SIG-M5 treated with dmso at 0.1 percent for 504 hours (cell line): ENCODE results near the gene DKKL1.
A peak's percentile ranks its signal among the peaks of the same experiment; 100 is the strongest.

Source experiments
- DNase-seq: peaks from one replicate; lab custom pipeline; 2025; ENCODE audit not compliant: unreplicated experiment; lab: John Stamatoyannopoulos, UW

DKKL1 gene

DNA sequence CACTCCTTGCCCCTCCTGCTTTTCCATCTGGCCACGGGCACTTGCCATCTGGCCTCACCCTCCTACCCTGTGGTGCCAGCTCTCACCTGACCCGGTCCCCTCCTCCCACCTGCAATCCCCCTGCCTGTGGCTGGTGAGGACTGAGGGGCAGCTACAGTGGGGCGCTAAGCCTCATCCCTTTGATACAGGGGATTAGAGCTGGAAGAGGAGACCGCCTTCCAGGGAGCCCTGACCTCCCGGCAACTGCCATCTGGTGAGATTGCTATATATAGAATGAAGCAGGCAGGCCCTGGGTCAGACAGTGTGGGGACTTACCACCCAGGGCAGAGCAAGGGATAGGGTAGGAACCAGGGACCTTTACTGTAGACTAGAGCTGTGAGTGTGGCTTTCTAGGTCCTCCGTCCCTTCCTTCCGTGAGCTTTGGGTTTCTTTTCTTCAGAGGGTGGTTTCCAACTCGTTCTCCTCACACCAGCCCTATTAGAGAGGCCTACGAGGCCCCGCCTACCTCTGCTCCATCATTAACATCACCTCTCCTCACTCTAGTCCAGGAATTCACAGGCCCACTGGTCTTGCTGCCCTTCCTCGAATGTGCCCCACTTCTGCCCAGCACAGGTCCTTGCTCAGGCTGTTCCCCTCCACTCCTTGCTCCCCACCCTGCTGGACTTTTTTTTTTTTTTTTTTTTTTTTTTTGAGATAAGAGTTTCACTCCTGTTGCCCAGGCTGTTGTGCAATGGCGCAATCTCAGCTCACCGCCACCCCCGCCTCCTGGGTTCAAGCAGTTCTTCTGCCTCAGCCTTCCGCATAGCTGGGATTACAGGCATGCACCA is 32.1 kb downstream of the DKKL1 start:
- no peak for DNase-seq

- DNase-seq = no peak
These were observed 33.2 kb downstream of the DKKL1 start for GRCh38 chr19:49396738-49397505.

DNA sequence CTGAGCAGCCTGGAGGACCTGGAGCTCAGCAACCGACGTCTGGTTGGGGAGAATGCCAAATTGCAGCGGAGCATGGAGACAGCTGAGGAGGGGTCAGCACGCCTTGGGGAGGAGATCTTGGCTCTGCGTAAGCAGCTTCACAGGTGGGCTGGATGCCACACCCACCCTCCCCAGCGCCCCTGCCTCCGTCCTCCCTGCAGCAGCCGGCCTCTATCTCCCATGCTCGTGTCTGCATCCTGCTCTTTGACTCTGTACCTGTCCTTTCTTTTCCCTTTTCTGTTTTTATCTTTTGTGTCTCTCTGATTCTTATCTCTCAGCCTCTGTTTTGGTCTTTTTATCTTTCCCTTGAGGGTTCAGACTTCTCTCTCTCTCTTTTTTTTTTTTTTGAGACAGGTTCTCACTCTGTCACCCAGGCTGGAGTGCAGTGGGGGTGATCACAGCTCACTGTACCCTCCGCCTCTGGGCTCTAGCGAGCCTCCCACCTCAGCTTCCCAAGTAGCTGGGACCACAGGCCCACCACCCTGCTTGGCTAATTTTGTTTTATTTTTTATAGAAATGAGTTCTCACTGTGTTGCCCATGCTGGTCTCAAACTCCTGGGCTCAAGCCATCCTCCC is 34.4 kb downstream of the DKKL1 start:
- no peak for DNase-seq

- no peak for DNase-seq
These were observed 35.3 kb downstream of the DKKL1 start for GRCh38 chr19:49398931-49399330.

GRCh38 chr19:49400029-49400428 is 36.4 kb downstream of the DKKL1 start:
- no peak for DNase-seq

DNA sequence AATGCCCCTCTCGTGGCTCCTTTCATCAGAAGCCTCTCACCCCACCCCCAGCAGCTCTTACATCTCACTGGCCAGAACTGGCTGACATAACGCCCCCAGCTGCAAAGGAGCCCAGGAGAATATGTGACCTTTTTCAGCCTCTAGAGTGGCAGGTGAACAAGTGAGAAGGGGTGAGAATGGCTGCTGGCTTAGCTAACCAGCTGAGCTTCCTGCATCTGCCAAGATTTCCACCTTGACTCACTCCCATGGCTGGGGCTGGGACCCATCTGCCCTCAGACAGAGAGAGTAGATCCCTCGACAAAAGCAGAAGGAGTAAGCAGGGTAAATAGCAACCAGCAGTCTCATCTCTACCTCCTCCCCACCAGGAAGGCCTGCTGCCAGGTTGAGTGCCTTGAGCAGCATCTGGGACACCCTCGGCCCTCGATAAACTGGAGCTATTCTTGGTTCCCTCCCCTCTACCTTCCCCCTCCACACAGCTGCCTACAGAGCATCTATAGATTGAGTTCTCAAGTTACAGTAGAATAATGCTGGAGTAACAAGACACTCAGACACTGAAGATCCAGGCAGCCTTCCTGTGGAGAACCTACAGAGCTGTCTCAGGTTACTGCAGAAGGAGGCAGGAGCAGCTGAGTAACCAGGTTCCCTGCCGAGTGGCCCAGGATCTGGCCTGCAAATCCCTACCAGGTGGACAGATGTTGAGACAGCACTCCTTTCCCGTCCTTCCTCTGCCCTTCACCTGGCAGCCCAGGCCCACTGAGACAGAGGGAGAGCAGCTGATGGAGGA is 39.9 kb downstream of the DKKL1 start:
- DNase-seq = no peak

DNA sequence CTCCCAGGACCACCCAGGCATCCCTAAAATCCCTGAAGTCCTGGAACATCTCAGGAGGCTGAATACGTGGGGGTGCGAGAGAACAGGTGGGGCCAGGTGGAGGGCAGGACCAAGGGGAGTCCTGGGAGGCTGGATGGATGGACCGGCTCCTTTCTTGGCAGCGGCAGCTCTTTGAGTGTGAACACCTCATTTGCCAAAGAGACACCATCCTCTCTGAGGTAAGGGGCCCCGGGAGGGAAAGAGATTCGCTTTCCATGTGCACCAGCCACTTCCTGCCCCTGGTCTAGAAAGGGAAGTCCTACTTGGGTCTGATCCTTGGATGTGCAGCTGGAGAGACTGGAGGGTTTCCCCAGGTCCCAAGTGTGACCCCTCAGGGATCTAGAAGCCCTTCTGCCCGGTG is 43.4 kb downstream of the DKKL1 start:
- DNase-seq = no peak

- no peak for DNase-seq
These were observed 43.9 kb downstream of the DKKL1 start for GRCh38 chr19:49407482-49408015.

DNA sequence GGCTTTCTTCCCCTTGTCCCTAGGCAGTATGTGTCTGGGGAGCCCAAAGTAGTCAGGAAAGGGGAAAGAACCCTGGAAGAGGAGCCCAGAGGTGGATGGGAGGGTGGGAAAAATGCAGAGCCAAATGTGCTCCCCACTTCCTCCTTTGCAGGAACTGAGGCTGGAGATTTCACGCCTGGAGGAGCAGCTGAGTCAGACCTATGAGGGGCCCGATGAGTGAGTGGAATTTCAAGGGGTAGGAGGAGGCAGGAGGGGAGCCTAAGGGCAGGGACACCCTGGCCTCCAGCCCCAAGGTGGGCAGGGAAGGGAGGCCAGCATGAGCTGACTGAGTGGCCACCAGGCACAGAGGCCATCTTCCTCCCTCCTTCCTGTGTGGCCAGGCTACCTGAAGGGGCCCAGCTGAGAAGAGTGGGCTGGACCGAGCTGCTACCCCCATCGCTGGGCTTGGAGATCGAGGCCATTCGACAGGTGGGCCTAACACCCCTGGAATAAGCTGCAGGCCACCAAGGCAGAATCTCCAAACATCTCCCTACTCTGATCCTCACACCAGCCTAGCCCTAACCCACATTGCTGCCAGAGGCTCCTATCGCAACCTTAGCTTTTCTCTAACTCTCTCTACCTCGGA is 45.3 kb downstream of the DKKL1 start:
- DNase-seq = no peak

GRCh38 chr19:49409441-49410029 is 45.9 kb downstream of the DKKL1 start:
- DNase-seq = peak; percentile 56

GRCh38 chr19:49411681-49412326 is 48.1 kb downstream of the DKKL1 start:
- no peak for DNase-seq

- no peak for DNase-seq
These were observed 49.7 kb downstream of the DKKL1 start for GRCh38 chr19:49413348-49413747.

GRCh38 chr19:49414256-49414655 is 50.6 kb downstream of the DKKL1 start:
- DNase-seq = no peak

DNA sequence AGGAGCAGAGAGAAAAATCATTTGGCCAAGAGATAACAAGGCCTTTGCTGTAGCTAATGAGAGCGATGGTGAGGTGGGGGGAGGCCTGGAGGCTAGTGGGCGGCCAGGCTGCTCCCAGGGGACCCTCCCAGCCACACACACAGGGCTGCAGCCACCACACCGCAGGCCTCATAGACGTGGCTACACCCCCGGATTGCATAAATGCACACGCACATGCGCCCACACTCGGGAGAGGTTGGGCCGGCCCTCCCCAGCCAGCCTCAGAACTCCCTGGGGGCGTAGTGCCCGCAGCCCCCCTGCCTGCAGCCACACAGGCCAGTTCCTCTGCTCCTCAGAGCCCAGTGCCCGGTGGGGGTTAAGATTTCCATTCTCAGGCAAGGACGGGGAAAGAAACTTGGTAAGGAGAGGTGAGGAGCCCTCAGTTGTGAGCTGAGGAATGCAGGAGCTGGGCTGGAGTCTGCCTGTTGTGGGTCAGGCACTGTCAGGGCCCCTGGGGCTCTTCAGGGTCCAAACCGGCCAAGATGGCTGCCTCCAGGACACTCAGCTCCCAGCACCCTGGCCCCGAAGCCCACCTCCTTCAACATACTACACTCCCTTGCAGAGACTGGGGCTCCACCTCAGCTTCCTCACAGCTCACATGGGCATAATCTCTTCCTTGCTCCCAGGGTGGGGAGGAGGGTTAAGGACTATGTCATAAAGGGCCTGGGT is 51.6 kb downstream of the DKKL1 start:
- no peak for DNase-seq

- no peak for DNase-seq
These were observed 52.1 kb downstream of the DKKL1 start for GRCh38 chr19:49415810-49416200.

DNA sequence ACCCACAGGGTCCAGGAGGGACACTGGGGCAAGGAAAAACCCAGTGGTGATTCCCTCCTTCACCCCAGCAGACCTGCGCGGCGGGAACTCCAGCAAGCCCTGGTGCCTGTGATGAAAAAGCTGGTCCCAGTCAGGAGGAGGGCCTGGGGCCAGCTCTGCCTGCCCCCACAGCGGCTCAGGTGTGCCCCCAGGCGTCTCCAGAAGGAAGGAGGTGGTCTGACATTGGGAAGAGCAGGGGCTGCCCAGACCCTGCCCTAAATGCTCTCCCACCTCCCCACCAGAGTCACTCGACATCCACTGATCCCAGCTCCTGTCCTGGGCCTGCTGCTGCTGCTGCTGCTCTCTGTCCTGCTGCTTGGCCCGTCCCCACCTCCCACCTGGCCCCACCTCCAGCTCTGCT is 53.4 kb downstream of the DKKL1 start:
- DNase-seq = no peak

DNA sequence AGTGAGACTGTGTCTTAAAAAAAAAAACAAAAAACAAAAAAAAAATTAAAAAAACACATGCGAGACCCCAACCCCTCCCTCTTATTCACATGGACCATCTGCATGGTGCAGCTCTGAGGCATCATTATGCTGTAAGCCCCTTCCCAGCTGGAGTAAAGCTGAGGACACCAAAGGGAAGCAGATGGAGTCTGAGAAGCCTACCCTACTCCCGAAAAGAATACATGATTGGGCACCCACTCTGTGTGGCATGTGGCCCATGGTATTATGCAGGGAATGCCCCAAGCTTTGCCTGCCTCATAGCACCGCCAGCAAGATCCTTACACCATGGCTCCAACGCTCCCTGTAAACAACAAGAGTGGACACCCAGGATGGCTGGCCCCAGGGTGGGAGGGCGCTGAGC is 54.8 kb downstream of the DKKL1 start:
- DNase-seq = no peak

DNA sequence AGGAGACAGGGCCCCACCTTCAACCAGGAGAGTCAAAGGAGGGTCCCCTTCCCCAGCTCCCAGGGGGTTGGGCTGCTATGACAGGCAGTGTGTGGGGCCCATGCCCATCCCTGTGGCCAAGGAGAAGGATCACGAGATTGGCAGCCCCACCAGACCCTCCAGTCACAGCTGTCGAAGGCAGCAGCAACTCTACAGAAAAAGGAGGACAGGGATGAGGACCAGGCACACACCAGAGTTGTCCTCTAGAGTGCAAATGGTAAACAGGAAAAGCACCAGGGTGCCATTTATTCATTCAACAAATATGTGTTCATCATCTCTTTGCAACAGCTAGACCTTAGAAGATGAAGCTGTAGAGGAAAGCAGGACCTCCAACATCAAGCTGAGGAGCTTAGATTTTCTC is 55.5 kb downstream of the DKKL1 start:
- DNase-seq = no peak

GRCh38 chr19:49420227-49420626 is 56.5 kb downstream of the DKKL1 start:
- DNase-seq = no peak
